SK-N-SH treated with all-trans-retinoic acid at 6 μM for 48 hours (cell line): Measurements from ENCODE around the gene HK2.

Experiments
- ATAC-seq: fragments of 200-7000 bp; cut with Tn5 transposase; 3 replicates; pipeline ENCODE4 v1.9.1; 2020; ENCODE audit warnings: mild to moderate bottlenecking, moderate library complexity
- ARNTL ChIP-seq: fragments of 450-650 bp; formaldehyde crosslinking; IDR thresholded peaks from 2 replicates; pipeline ENCODE4 v1.5.0; 2020; ENCODE audit warnings: low read depth, mild to moderate bottlenecking, moderate library complexity, borderline replicate concordance
- BACH2 ChIP-seq: fragments of 250-450 bp; sonication (Bioruptor Pico); IDR thresholded peaks from 2 replicates; pipeline ENCODE4 v1.9.0; 2021; ENCODE audit warnings: mild to moderate bottlenecking, borderline replicate concordance
- GLIS3 ChIP-seq: fragments of 250-450 bp; sonication (Bioruptor Pico); IDR thresholded peaks from 2 replicates; pipeline ENCODE4 v1.5.0; 2020; ENCODE audit warnings: mild to moderate bottlenecking, moderate library complexity
- ISL1 ChIP-seq: fragments of 250-450 bp; sonication (Bioruptor Pico); IDR thresholded peaks from 2 replicates; pipeline ENCODE4 v2.1.2; 2022; ENCODE audit warnings: mild to moderate bottlenecking, moderate library complexity
- OSR1 ChIP-seq: fragments of 250-450 bp; sonication (Bioruptor Pico); IDR thresholded peaks from 2 replicates; pipeline ENCODE4 v1.8.0; 2022; ENCODE audit warnings: moderate library complexity, mild to moderate bottlenecking, inconsistent platforms
- PPARA ChIP-seq: fragments of 250-450 bp; sonication (Bioruptor Pico); IDR thresholded peaks from 2 replicates; pipeline ENCODE4 v1.5.0; 2020; ENCODE audit warnings: mild to moderate bottlenecking, borderline replicate concordance
- RARB ChIP-seq: fragments of 250-450 bp; sonication (Bioruptor Pico); IDR thresholded peaks from 2 replicates; pipeline ENCODE4 v1.8.0; 2021; ENCODE audit warnings: mild to moderate bottlenecking, moderate library complexity
- SNAI2 ChIP-seq: fragments of 250-450 bp; sonication (Bioruptor Pico); IDR thresholded peaks from 2 replicates; pipeline ENCODE4 v1.5.0; 2020; ENCODE audit warnings: mild to moderate bottlenecking, moderate library complexity
- TCF4 ChIP-seq: fragments of 250-450 bp; sonication (Bioruptor Pico); IDR thresholded peaks from 2 replicates; pipeline ENCODE4 v1.8.0; 2021; ENCODE audit warnings: mild to moderate bottlenecking, moderate library complexity, borderline replicate concordance
- TOX ChIP-seq: fragments of 250-450 bp; sonication (Bioruptor Pico); IDR thresholded peaks from 2 replicates; pipeline ENCODE4 v1.8.0; 2021; ENCODE audit warnings: mild to moderate bottlenecking, moderate library complexity, borderline replicate concordance
- ZC3H10 ChIP-seq: fragments of 250-450 bp; sonication (Bioruptor Pico); IDR thresholded peaks from 2 replicates; pipeline ENCODE4 v1.5.1; 2021; ENCODE audit warnings: mild to moderate bottlenecking, moderate library complexity
- ZFP3 ChIP-seq: fragments of 250-450 bp; sonication (Bioruptor Pico); IDR thresholded peaks from 2 replicates; pipeline ENCODE4 v1.5.0; 2020; ENCODE audit warnings: mild to moderate bottlenecking, moderate library complexity
- ZFP30 ChIP-seq: fragments of 450-650 bp; formaldehyde crosslinking; IDR thresholded peaks from 2 replicates; pipeline ENCODE4 v1.5.0; 2022; ENCODE audit warnings: mild to moderate bottlenecking, moderate library complexity
- ZNF565 ChIP-seq: fragments of 450-650 bp; formaldehyde crosslinking; conservative IDR thresholded peaks from 2 replicates; pipeline ENCODE4 v1.5.0; 2020; ENCODE audit warnings: low read depth, mild to moderate bottlenecking, moderate library complexity
- ZNF70 ChIP-seq: fragments of 450-650 bp; formaldehyde crosslinking; IDR thresholded peaks from 2 replicates; pipeline ENCODE4 v1.5.0; 2020; ENCODE audit warnings: mild to moderate bottlenecking, moderate library complexity
- TF ChIP-seq, protein P1 (sequence below): fragments of 250-450 bp; sonication (Bioruptor Pico); IDR thresholded peaks from 2 replicates; pipeline ENCODE4 v1.5.1; 2021; ENCODE audit warnings: mild to moderate bottlenecking, moderate library complexity
- TF ChIP-seq, protein P2 (sequence below): fragments of 250-450 bp; sonication (Bioruptor Pico); IDR thresholded peaks from 2 replicates; pipeline ENCODE4 v1.8.0; 2020; ENCODE audit warnings: mild to moderate bottlenecking, moderate library complexity, borderline replicate concordance
- TF ChIP-seq, protein P3 (sequence below): fragments of 250-450 bp; sonication (Bioruptor Pico); IDR thresholded peaks from 2 replicates; pipeline ENCODE4 v1.5.0; 2020; ENCODE audit warnings: mild to moderate bottlenecking, moderate library complexity
- TF ChIP-seq, protein P4 (sequence below): fragments of 250-450 bp; sonication (Bioruptor Pico); IDR thresholded peaks from 2 replicates; pipeline ENCODE4 v1.8.0; 2021; ENCODE audit warnings: low read depth, mild to moderate bottlenecking, moderate library complexity, borderline replicate concordance
- TF ChIP-seq, protein P5 (sequence below): fragments of 250-450 bp; sonication (Bioruptor Pico); IDR thresholded peaks from 2 replicates; pipeline ENCODE4 v1.5.1; 2020; ENCODE audit warnings: low read depth, mild to moderate bottlenecking, moderate library complexity

The HK2 gene

DNA sequence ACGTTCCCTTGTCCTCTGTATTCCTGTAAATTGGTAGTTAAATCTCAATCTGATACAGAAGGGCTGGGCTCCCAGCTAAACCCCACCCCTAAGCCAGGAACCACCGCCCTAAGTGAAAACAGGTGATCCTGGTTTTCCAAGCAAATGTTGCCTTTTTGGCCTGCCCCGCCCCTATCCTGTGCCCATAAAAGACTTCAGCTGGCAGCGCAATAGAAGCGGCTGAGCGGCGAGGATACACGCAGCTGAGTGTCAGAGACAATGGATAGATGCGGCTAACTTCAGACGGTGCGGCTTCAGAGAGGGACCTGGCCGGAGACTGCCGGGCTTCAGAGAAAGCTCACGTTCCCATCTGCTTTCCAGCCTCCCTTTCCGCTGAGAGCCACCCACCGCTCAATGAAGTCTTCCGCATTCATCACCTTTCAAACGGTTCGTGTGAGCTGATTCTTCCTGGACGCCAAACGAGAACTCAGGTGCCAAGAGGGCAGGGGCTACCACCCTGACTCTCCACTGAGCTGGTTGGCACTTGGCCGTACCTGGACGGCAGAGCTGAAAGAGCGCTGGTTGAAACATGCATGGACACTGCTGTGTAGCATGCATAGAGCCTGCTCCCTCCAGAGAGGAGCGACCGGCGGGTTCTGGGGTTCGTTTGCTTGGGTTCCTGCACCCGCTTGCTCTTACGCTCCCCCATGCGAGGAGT lies 75.0 kb downstream of the HK2 start:
- ATAC-seq = peak; percentile 67
- TF ChIP-seq, protein P1, sequence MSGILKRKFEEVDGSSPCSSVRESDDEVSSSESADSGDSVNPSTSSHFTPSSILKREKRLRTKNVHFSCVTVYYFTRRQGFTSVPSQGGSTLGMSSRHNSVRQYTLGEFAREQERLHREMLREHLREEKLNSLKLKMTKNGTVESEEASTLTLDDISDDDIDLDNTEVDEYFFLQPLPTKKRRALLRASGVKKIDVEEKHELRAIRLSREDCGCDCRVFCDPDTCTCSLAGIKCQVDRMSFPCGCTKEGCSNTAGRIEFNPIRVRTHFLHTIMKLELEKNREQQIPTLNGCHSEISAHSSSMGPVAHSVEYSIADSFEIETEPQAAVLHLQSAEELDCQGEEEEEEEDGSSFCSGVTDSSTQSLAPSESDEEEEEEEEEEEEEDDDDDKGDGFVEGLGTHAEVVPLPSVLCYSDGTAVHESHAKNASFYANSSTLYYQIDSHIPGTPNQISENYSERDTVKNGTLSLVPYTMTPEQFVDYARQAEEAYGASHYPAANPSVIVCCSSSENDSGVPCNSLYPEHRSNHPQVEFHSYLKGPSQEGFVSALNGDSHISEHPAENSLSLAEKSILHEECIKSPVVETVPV (CRISPR knock-in tag) = no peak
- TF ChIP-seq SNAI2 (CRISPR knock-in tag) = no peak
- TF ChIP-seq ARNTL (CRISPR knock-in tag) = no peak
- TF ChIP-seq TCF4 = no peak
- TF ChIP-seq ZFP30 (CRISPR knock-in tag) = no peak

DNA sequence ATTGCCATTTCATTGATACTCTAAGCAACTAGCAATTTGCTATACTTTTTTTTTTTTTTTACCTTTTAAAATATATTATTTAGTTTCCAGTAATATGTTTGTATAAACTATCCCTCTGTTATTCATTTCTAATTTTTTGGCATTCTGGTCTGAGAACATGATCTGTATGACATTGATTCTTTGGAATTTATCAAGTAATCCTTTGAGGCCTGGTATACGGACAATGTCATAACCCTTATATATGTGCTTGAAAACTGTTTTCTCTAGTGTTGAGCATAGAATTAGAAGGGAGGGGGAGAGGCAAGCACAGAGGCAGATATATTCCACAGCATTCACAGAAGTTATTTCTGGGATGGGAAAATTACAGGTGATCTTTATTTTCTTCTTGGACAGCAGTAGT lies 76.3 kb downstream of the HK2 start:
- ATAC-seq = no peak
- TF ChIP-seq ZNF70 (CRISPR knock-in tag) (no peak), TCF4 (no peak), ZNF565 (no peak), ZC3H10 (no peak), RARB (no peak), ARNTL (CRISPR knock-in tag) (no peak), OSR1 (CRISPR knock-in tag) (no peak), GLIS3 (no peak)
- TF ChIP-seq, protein P1 (CRISPR knock-in tag) = no peak
- TF ChIP-seq, protein P2, sequence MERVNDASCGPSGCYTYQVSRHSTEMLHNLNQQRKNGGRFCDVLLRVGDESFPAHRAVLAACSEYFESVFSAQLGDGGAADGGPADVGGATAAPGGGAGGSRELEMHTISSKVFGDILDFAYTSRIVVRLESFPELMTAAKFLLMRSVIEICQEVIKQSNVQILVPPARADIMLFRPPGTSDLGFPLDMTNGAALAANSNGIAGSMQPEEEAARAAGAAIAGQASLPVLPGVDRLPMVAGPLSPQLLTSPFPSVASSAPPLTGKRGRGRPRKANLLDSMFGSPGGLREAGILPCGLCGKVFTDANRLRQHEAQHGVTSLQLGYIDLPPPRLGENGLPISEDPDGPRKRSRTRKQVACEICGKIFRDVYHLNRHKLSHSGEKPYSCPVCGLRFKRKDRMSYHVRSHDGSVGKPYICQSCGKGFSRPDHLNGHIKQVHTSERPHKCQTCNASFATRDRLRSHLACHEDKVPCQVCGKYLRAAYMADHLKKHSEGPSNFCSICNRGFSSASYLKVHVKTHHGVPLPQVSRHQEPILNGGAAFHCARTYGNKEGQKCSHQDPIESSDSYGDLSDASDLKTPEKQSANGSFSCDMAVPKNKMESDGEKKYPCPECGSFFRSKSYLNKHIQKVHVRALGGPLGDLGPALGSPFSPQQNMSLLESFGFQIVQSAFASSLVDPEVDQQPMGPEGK (CRISPR knock-in tag) = no peak
- TF ChIP-seq, protein P3, sequence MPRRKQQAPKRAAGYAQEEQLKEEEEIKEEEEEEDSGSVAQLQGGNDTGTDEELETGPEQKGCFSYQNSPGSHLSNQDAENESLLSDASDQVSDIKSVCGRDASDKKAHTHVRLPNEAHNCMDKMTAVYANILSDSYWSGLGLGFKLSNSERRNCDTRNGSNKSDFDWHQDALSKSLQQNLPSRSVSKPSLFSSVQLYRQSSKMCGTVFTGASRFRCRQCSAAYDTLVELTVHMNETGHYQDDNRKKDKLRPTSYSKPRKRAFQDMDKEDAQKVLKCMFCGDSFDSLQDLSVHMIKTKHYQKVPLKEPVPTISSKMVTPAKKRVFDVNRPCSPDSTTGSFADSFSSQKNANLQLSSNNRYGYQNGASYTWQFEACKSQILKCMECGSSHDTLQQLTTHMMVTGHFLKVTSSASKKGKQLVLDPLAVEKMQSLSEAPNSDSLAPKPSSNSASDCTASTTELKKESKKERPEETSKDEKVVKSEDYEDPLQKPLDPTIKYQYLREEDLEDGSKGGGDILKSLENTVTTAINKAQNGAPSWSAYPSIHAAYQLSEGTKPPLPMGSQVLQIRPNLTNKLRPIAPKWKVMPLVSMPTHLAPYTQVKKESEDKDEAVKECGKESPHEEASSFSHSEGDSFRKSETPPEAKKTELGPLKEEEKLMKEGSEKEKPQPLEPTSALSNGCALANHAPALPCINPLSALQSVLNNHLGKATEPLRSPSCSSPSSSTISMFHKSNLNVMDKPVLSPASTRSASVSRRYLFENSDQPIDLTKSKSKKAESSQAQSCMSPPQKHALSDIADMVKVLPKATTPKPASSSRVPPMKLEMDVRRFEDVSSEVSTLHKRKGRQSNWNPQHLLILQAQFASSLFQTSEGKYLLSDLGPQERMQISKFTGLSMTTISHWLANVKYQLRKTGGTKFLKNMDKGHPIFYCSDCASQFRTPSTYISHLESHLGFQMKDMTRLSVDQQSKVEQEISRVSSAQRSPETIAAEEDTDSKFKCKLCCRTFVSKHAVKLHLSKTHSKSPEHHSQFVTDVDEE (CRISPR knock-in tag) = no peak
- TF ChIP-seq, protein P4, sequence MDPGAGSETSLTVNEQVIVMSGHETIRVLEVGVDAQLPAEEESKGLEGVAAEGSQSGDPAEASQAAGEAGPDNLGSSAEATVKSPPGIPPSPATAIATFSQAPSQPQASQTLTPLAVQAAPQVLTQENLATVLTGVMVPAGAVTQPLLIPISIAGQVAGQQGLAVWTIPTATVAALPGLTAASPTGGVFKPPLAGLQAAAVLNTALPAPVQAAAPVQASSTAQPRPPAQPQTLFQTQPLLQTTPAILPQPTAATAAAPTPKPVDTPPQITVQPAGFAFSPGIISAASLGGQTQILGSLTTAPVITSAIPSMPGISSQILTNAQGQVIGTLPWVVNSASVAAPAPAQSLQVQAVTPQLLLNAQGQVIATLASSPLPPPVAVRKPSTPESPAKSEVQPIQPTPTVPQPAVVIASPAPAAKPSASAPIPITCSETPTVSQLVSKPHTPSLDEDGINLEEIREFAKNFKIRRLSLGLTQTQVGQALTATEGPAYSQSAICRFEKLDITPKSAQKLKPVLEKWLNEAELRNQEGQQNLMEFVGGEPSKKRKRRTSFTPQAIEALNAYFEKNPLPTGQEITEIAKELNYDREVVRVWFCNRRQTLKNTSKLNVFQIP (CRISPR knock-in tag) = no peak

DNA sequence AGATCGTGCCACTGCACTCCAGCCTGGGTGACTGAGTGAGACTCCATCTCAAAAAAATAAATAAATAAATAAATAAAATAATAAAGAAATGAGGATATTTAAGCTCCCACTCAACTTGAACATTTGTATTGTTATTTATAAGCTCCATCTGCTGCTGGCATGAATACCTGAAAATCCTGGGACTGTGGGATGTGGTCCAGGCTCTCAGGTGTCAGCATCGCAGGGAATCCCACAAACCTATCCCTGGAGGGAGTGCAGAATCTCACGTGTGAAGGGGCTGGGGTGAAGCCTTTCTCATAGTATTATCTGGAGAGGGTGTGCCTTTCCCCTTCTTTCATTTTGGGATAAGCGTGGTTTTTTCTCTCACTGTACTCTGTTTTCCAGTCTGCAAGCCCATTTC lies 77.1 kb downstream of the HK2 start:
- no peak for ATAC-seq
- TF ChIP-seq PPARA (CRISPR knock-in tag) (no peak), ISL1 (CRISPR knock-in tag) (no peak), GLIS3 (no peak), BACH2 (CRISPR knock-in tag) (no peak), TOX (no peak), ARNTL (CRISPR knock-in tag) (no peak), ZFP30 (CRISPR knock-in tag) (no peak), ZFP3 (CRISPR knock-in tag) (no peak), ZC3H10 (no peak)
- TF ChIP-seq, protein P3 (CRISPR knock-in tag) = no peak
- TF ChIP-seq, protein P5, sequence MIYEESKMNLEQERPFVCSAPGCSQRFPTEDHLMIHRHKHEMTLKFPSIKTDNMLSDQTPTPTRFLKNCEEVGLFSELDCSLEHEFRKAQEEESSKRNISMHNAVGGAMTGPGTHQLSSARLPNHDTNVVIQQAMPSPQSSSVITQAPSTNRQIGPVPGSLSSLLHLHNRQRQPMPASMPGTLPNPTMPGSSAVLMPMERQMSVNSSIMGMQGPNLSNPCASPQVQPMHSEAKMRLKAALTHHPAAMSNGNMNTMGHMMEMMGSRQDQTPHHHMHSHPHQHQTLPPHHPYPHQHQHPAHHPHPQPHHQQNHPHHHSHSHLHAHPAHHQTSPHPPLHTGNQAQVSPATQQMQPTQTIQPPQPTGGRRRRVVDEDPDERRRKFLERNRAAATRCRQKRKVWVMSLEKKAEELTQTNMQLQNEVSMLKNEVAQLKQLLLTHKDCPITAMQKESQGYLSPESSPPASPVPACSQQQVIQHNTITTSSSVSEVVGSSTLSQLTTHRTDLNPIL (CRISPR knock-in tag) = no peak
- TF ChIP-seq, protein P2 (CRISPR knock-in tag) = no peak
